HCT116 (cell line): Measurements from ENCODE around the gene C16orf90.

ENCODE experiments used
- ATF3 ChIP-seq: IDR thresholded peaks from 2 replicates; pipeline ENCODE4 v1.6.1; 2012
- EZH2 ChIP-seq: fragments of 200-600 bp; sonication (generic); IDR thresholded peaks from 2 replicates; pipeline ENCODE4 v1.6.1; 2017; ENCODE audit warnings: antibody characterized with exemption, mixed run types
- POLR2A ChIP-seq: IDR thresholded peaks from 2 replicates; pipeline ENCODE4 v1.7.0; 2011; ENCODE audit warnings: borderline replicate concordance; ENCODE audit not compliant: insufficient read depth, insufficient read length; ENCODE audit errors: extremely low read depth
- SIN3A ChIP-seq: IDR thresholded peaks from 2 replicates; pipeline ENCODE4 v1.6.1; 2012; ENCODE audit warnings: low read depth
- SRF ChIP-seq: IDR thresholded peaks from 2 replicates; pipeline ENCODE4 v1.6.1; 2012; ENCODE audit warnings: low read depth
- ZFX ChIP-seq: fragments of 450-650 bp; IDR thresholded peaks from 2 replicates; pipeline ENCODE4 v1.6.1; 2017

- TF ChIP-seq SRF (no peak), ZFX (no peak), POLR2A (no peak), SIN3A (no peak), ATF3 (no peak), EZH2 (no peak)
These were observed 28.1 kb downstream of the C16orf90 start for GRCh38 chr16:3467182-3467581.
